ENCODE data around the gene UBR4. TPM values are rescaled to one million over a fixed set of nuclear protein-coding genes. Genes with fewer than 3 reads are reported as not detected.
"Not testable (repeated sequence)": the region's sequence is repeated elsewhere in the genome, so short reads cannot be mapped to it uniquely, and the experiment has no call there.

UBR4 gene
- total RNA-seq, 2 donors from 2014 or later = 148 to 151 TPM

DNA sequence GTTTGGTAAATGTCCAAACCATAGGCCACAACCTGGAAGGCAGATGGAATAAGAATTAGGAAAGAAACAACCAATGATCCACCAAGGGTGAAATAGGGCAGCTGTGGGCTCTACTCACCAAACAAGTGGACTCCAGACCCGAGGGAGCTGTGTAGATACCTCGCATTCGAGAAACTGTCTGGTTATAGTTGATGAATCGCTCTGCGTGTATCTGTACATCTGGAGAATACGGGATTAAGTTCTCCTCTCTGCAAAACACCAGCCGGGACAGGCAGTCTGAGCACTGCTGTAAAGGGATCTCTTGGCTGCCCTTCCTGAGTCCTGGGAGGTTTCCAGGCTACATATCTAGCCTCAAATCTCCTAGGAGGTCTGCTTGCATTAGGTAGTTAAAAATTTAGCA, 9.4 kb upstream of the UBR4 start:
- H3K4me1 ChIP-seq (ENCODE audit: control insufficient read depth, insufficient read depth, low read length) = no peaks in the 10 kb centered on the region
- TF ChIP-seq, protein P1, sequence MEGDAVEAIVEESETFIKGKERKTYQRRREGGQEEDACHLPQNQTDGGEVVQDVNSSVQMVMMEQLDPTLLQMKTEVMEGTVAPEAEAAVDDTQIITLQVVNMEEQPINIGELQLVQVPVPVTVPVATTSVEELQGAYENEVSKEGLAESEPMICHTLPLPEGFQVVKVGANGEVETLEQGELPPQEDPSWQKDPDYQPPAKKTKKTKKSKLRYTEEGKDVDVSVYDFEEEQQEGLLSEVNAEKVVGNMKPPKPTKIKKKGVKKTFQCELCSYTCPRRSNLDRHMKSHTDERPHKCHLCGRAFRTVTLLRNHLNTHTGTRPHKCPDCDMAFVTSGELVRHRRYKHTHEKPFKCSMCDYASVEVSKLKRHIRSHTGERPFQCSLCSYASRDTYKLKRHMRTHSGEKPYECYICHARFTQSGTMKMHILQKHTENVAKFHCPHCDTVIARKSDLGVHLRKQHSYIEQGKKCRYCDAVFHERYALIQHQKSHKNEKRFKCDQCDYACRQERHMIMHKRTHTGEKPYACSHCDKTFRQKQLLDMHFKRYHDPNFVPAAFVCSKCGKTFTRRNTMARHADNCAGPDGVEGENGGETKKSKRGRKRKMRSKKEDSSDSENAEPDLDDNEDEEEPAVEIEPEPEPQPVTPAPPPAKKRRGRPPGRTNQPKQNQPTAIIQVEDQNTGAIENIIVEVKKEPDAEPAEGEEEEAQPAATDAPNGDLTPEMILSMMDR (conservative IDR thresholded peaks at IDR 0.05) = no peak
- no peaks in the 10 kb centered on the region for H3K9me3 ChIP-seq (ENCODE audit: control insufficient read depth, low read length)
- no peaks in the 10 kb centered on the region for H3K27me3 Mint-ChIP-seq (ENCODE audit: insufficient read depth)
- H3K4me3 ChIP-seq (ENCODE audit: low read length) = no peak overlapping the region
- H3K36me3 Mint-ChIP-seq (ENCODE audit: low read depth) = peaks cover 81% of the 10 kb centered on the region
- H3K9ac ChIP-seq (ENCODE audit: extremely low read depth, low read length, poor library complexity, severe bottlenecking) = no peak overlapping the region
- WGBS, 2 experiments (ENCODE audit: insufficient coverage in 1 of 2, insufficient read length in 1 of 2) = 92 to 100% methylated on average over 6 to 7 of the region's 7 CpGs
- no peak for DNase-seq
- no peaks in the 10 kb centered on the region for H3K4me1 Mint-ChIP-seq
- no peaks in the 10 kb centered on the region for H3K9me3 Mint-ChIP-seq
- no peaks in the 10 kb centered on the region for H3K27me3 ChIP-seq (ENCODE audit: control insufficient read depth, insufficient read depth, low read length, poor library complexity, severe bottlenecking)
- no peak overlapping the region for H3K27ac Mint-ChIP-seq
- no peak overlapping the region for H3K4me3 Mint-ChIP-seq
- H3K27ac ChIP-seq (ENCODE audit: low read depth, low read length) = no peak overlapping the region
- peaks cover 92% of the 10 kb centered on the region for H3K36me3 ChIP-seq (ENCODE audit: control insufficient read depth, insufficient read depth, low read length)

DNA sequence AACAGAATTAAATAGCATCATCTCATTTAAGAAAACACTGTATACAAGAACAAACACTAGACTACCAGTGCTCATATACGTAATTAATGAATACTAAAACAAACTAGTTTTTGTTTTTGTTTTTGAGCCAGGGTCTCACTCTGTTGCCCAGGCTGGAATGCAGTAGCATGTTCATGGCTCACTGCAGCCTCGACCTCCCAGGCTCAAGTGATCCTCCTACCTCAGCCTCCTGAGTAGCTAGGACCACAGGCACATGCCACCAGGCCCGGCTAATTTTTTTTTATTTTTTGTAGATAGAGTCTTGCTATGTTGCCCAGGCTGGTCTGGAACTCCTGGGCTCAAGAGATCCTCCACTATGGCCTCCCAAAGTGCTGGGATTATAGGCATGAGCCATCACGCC, 6.5 kb upstream of the UBR4 start:
- not testable (repeated sequence) for H3K4me1 Mint-ChIP-seq; H3K4me1 ChIP-seq (ENCODE audit: control insufficient read depth, insufficient read depth, low read length); DNase-seq; H3K9me3 Mint-ChIP-seq; H3K27me3 Mint-ChIP-seq (ENCODE audit: insufficient read depth); H3K27ac ChIP-seq (ENCODE audit: low read depth, low read length); H3K9me3 ChIP-seq (ENCODE audit: control insufficient read depth, low read length); H3K27me3 ChIP-seq (ENCODE audit: control insufficient read depth, insufficient read depth, low read length, poor library complexity, severe bottlenecking); H3K9ac ChIP-seq (ENCODE audit: extremely low read depth, low read length, poor library complexity, severe bottlenecking); H3K4me3 Mint-ChIP-seq; H3K4me3 ChIP-seq (ENCODE audit: low read length); H3K27ac Mint-ChIP-seq
- peaks cover 64% of the 10 kb centered on the region for H3K36me3 Mint-ChIP-seq (ENCODE audit: low read depth)
- peaks cover 83% of the 10 kb centered on the region for H3K36me3 ChIP-seq (ENCODE audit: control insufficient read depth, insufficient read depth, low read length)
- 91 to 100% methylated on average over 2 to 4 of the region's 4 CpGs for WGBS, 2 experiments (ENCODE audit: insufficient coverage in 1 of 2, insufficient read length in 1 of 2)

DNA sequence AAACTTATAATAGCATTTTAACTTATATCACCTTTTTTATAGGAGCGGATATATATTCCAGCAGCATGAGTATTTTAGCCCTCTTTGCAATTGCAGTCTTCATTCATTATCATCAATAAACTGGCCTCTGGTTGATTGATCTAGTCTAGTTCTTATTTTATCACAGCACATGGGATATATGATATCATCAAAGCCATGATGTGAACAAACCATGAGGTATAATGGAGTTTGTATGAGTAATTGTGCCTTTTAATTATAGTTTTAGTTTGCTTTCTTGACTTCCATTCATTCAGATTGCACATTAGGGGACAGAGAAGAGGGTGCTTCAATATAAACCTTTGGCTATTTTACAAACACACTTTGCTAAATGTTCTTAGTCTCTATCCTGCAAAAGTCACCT, 3.5 kb upstream of the UBR4 start:
- Mint-ChIP-seq H3K4me1 (peaks cover 17% of the 10 kb centered on the region), H3K27me3 (ENCODE audit: insufficient read depth) (no peaks in the 10 kb centered on the region), H3K27ac (no peak overlapping the region), H3K9me3 (no peaks in the 10 kb centered on the region), H3K36me3 (ENCODE audit: low read depth) (peaks cover 37% of the 10 kb centered on the region), H3K4me3 (no peak overlapping the region)
- Histone ChIP-seq H3K9me3 (ENCODE audit: control insufficient read depth, low read length) (no peaks in the 10 kb centered on the region), H3K27me3 (ENCODE audit: control insufficient read depth, insufficient read depth, low read length, poor library complexity, severe bottlenecking) (no peaks in the 10 kb centered on the region), H3K4me3 (ENCODE audit: low read length) (no peak overlapping the region), H3K36me3 (ENCODE audit: control insufficient read depth, insufficient read depth, low read length) (peaks cover 55% of the 10 kb centered on the region), H3K27ac (ENCODE audit: low read depth, low read length) (no peak overlapping the region), H3K4me1 (ENCODE audit: control insufficient read depth, insufficient read depth, low read length) (peaks cover 5% of the 10 kb centered on the region), H3K9ac (ENCODE audit: extremely low read depth, low read length, poor library complexity, severe bottlenecking) (no peak overlapping the region)
- DNase-seq = no peak
- TF ChIP-seq, protein P1 (conservative IDR thresholded peaks at IDR 0.05) = no peak
- 89 to 100% methylated on average over 1 of the region's 1 CpG for WGBS, 2 experiments (ENCODE audit: insufficient coverage in 1 of 2, insufficient read length in 1 of 2)

DNA sequence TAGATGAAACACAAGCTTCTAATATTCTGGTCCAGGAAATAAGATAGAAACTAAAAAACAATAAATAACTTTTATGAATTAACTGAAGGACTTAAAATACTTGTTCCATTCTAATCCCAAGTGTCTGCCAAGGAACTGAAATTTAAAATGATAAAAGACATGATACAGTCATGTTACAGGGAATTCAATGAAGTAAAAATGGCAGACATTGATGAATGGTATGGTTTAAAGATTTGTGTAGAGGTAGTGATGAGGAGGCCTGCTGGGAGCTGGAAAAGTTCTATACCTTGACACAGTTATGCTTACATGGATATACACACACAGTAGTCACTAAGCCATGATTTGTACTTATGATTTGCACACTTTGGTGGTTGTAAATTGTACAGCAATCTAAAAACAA, 2.1 kb upstream of the UBR4 start:
- H3K4me1 ChIP-seq (ENCODE audit: control insufficient read depth, insufficient read depth, low read length) = peaks cover 5% of the 10 kb centered on the region
- H3K9ac ChIP-seq (ENCODE audit: extremely low read depth, low read length, poor library complexity, severe bottlenecking) = no peak overlapping the region
- H3K4me3 ChIP-seq (ENCODE audit: low read length) = peak overlapping the region; percentile 95
- H3K27me3 Mint-ChIP-seq (ENCODE audit: insufficient read depth) = no peaks in the 10 kb centered on the region
- H3K9me3 Mint-ChIP-seq = no peaks in the 10 kb centered on the region
- peaks cover 20% of the 10 kb centered on the region for H3K4me1 Mint-ChIP-seq
- no peak overlapping the region for H3K4me3 Mint-ChIP-seq
- H3K9me3 ChIP-seq (ENCODE audit: control insufficient read depth, low read length) = no peaks in the 10 kb centered on the region
- peaks cover 45% of the 10 kb centered on the region for H3K36me3 ChIP-seq (ENCODE audit: control insufficient read depth, insufficient read depth, low read length)
- H3K27me3 ChIP-seq (ENCODE audit: control insufficient read depth, insufficient read depth, low read length, poor library complexity, severe bottlenecking) = no peaks in the 10 kb centered on the region
- H3K36me3 Mint-ChIP-seq (ENCODE audit: low read depth) = peaks cover 27% of the 10 kb centered on the region
- no peak overlapping the region for H3K27ac ChIP-seq (ENCODE audit: low read depth, low read length)
- no peak for DNase-seq
- TF ChIP-seq, protein P1 (conservative IDR thresholded peaks at IDR 0.05) = no peak
- H3K27ac Mint-ChIP-seq = peak overlapping the region; percentile 17
